ENCODE results near the gene RELL1.

RELL1 gene

DNA sequence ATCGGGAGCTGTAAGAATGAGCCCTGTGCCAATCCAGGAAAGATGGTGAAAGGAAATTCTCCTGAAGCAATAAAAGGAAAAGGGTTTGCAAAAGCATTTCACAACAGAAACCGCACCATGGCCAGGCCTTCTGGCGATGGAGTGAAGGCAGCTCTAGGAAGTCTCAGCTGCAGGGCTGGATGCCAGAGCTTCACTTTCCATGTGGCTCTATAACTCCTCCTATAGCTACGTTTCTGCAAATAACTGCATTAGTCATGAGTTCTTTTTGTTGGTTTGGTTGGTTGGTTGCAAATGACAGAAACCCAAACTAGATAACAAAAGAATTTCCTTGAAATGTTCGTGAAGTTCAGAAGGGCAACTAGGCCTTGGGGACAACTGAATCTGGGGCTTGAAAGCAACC, 84.6 kb downstream of the RELL1 start:
- no peak for DNase-seq (ENCODE audit: low spot score)

DNA sequence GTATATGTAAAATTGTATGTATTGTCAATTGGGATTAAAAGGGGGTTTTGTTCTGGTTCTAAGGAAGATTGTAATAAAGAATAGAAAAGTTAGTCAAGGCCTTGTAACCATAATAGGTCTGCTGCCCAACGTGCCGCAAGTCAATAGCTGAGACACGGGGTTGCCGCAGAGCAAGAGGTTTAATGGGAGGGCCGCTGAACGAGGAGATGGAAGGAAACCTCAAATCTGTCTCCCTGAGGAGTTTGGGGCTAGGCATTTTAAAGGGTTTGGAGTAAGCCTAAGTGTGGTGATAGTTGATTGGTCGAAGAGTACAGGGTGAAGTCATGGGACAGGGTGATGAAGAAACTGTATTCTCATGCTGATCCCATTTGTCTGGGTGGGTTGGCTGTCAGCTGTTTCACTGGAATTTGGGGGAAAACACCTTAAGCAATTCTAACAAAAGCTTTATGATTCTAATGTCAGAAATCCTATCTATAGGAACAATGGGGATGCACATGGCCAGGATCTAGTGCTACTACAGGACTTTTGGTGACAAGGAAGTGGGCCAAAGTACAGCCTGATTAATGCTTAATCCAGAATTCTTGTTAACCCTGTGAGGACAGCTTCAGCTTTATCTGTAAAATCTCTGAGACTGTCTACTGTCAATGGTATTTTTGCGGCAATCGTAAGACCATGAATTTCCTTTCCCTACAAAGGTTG, 86.9 kb downstream of the RELL1 start:
- DNase-seq (ENCODE audit: low spot score): no peak

DNA sequence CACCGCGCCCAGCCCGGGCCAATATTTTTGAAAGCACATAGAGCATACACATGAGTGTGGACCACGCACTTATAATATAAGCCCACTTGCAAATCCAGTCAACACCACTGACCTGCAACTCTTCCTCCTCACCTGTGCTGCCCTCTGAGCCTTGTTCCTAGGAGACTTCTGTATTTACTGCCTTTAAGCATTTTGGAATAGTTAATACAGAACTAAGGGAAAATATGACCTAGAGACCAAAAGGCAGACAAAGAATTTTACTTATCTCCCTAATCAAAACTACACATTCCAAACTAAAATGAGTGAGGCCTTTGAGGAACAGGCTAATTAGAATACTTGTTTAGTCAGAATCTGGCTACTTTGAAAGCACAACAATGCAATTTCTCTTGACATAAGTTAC, 89.1 kb downstream of the RELL1 start:
- DNase-seq (ENCODE audit: low spot score): no peak

GRCh38 chr4:37595875-37596680, 90.1 kb downstream of the RELL1 start:
- DNase-seq (ENCODE audit: low spot score): no peak

DNA sequence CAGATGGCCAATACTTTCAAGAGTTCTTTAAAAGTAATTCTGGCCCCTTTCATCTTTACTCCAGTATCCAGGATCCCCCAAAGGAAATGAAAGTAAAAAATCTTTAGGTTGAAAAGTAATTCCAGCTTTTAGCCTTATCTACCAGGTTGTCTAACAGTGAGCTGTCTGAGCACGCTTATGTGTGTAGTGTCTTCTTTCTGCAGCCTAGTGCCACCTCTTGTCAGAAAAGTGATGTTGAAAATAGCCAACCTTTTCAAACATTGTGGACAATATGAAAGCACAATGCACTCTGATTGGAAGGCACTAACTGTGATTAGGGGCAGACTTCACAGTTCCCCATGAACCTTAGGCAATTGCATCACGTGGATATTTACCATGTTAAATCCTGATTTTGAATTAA, 92.1 kb downstream of the RELL1 start:
- DNase-seq (ENCODE audit: low spot score): no peak

GRCh38 chr4:37591349-37591748, 94.8 kb downstream of the RELL1 start:
- no peak for DNase-seq (ENCODE audit: low spot score)

GRCh38 chr4:37590016-37590415, 96.2 kb downstream of the RELL1 start:
- no peak for DNase-seq (ENCODE audit: low spot score)

GRCh38 chr4:37588150-37588549, 98.0 kb downstream of the RELL1 start:
- no peak for DNase-seq (ENCODE audit: low spot score)

DNA sequence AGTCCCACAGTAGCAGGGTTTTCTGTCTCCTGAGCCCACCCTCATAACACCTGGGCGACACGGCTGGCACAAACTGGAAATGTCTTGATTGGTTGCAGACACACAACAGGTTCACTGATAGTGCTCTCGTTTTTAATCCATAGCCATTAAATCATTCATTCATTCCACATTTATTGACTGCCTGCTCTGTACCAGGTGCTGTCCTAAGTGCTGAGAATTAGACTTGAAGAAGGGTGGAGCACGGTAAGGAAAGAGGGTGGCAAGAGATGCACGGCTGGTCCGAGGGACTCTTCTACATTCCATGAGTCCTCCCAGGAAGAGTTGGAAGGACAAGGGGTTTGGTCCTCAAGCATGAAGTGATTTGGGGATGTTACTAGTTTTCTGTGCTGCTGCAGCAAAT, 100.0 kb downstream of the RELL1 start:
- DNase-seq (ENCODE audit: low spot score): no peak

DNA sequence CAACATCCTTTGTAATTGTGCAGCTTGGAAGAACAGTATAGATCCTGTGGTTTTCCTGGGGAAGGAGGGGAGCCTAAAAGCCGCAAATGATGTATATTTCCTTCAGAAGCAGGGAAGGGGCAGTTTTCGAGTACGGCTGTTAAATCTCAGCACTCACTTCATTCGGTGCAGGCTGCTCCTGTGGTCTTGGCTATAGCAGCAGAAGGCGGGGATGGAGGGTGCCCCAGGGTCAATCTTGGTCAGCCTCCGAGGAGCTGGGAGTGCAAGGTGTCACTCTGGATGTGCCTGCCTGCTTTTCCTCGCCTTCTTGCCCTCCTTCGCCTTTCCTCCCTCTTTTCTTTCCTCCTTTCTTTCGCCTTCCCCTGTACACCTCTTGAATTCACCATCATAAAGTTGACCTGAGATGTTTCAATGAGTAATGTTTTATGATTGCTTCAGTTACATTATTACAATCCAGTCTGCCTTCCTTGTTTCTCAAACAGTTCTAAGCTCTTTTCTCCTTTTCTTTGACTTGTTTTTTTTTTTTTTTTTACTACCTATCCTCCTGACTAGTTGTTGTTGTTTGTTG, 101.6 kb downstream of the RELL1 start:
- DNase-seq (ENCODE audit: low spot score): no peak

- no peak for DNase-seq (ENCODE audit: low spot score)
Measured at GRCh38 chr4:37584071-37584470, 102.1 kb downstream of the RELL1 start.

- DNase-seq (ENCODE audit: low spot score): no peak
Measured at GRCh38 chr4:37573566-37573965, 112.6 kb downstream of the RELL1 start.

GRCh38 chr4:37568489-37568888, 117.7 kb downstream of the RELL1 start:
- DNase-seq (ENCODE audit: low spot score): no peak

DNA sequence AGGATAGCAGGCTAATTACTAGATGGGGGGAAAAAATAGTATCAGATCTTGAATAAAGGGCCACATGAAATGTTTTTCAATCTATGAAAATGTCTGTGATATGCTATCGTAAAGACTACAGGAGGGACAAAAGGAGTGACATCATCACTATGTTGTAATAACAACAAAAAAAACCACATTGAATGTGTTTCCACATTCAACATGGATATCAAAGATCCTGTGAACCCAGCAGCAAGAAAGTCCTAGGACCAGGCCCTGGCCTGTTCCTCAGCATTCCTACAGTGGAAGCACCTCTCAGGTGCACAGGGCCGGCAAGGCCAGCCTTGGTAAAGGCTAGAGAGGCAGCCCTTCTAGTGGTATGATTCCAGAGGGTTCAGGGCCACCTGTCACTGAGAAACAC, 118.3 kb downstream of the RELL1 start:
- no peak for DNase-seq (ENCODE audit: low spot score)

DNA sequence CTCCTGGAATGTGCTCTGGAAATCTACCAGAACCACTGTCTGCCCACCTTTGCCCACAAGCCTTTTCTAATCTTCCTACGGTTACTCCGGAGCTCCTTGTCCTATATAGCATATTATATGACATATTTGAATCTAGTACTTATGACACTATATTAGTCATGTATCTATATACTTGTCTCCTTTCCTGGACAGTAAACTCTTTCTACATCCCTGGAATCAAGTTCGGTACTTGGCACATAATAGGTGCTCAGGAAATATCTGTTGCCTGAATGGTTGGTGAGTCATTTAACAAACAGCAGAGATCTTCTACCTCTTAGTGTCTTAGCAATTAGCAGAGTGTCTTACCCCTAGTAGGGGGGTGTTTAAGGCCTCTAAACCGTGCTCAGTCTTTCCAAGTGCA, 123.6 kb downstream of the RELL1 start:
- DNase-seq (ENCODE audit: low spot score): no peak

DNA sequence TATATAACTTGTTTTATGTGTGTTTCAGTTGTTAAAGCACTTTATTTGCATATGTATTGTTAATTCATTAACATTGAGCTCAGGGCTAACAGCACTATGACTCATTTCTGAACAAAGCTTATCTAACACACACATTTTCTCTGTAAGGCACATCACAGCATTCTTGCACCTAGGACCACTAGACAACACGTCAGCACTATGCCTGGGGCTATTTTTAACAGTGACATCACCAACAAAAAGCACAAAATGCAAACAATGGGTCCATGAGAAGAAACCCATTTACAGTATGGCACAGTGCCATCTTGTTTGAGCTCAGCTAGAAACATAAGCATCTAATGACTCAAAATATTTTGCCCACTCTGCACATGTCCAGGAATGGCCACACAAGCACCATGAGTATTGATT, 124.4 kb downstream of the RELL1 start:
- no peak for DNase-seq (ENCODE audit: low spot score)

DNA sequence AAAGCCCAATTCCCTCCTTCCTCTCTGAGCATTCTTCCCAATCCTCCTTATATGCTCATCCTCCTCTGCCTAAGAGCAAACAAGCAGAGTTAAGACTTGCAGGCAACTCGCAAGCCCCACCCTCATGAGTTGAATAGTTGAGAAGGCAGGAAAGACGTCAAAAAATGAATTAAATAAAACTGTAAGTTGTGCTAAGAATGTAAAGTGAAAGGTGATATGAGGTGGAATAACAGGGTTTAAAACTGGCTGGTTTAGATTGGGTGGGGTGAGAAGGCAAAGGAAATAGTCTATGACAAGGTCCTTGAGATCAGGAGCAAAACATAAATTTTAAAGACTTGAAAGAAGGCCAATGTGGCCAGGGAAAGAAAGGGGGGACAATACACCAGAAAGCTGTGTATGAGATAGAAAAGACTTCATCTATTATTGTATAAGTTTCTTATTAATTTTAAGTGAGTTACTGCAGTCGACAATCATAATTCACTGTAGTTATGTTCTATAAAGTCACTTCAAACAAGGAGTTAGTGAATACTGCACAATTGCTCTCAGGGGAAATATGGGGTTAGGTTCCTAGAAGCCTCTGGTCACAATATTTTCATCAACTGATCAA, 124.9 kb downstream of the RELL1 start:
- DNase-seq (ENCODE audit: low spot score): no peak

Small RNAs within 50 kb of the gene (small RNA-seq; reads per million reads assigned to genes)
- 0 reads per million in 2 experiments for gene RF00019

Data from SK-N-DZ (cell line).